Trophoblast cell (in vitro differentiated cells and primary cell): Measurements from ENCODE around the gene ITGB5.
A peak's percentile ranks its signal among the peaks of the same experiment; 100 is the strongest.

Experiments
- DNase-seq, 2 donors: peaks; one replicate each; pipeline ENCODE4 v3.0.0-alpha.2; 2016
- H2AFZ ChIP-seq: 2 replicates; pipeline ENCODE4 v1.6.1; 2013; ENCODE audit warnings: low read length, moderate library complexity, mild to moderate bottlenecking; ENCODE audit not compliant: insufficient read depth, poor library complexity
- H2AK5ac ChIP-seq: 2 replicates; pipeline ENCODE4 v1.6.1; 2013; ENCODE audit warnings: mild to moderate bottlenecking, low read length
- H2BK120ac ChIP-seq: 2 replicates; pipeline ENCODE4 v1.6.1; 2013; ENCODE audit warnings: low read length, mild to moderate bottlenecking, moderate library complexity; ENCODE audit not compliant: insufficient read depth, poor library complexity
- H2BK12ac ChIP-seq: 2 replicates; pipeline ENCODE4 v1.6.1; 2013; ENCODE audit warnings: mild to moderate bottlenecking, low read length, moderate library complexity
- H2BK5ac ChIP-seq: 2 replicates; pipeline ENCODE4 v1.6.1; 2013; ENCODE audit warnings: low read length, low read depth, moderate library complexity, mild to moderate bottlenecking; ENCODE audit not compliant: poor library complexity
- H3K14ac ChIP-seq: 2 replicates; pipeline ENCODE4 v1.6.1; 2013; ENCODE audit warnings: mild to moderate bottlenecking, low read length
- H3K18ac ChIP-seq: 2 replicates; pipeline ENCODE4 v1.6.1; 2013; ENCODE audit warnings: mild to moderate bottlenecking, low read length
- H3K23ac ChIP-seq: 2 replicates; pipeline ENCODE4 v1.6.1; 2013; ENCODE audit warnings: low read length
- H3K27ac ChIP-seq: 2 replicates; pipeline ENCODE4 v1.5.1; 2013; ENCODE audit warnings: low read depth, mild to moderate bottlenecking, inconsistent platforms, low read length, moderate library complexity
- H3K27me3 ChIP-seq: 2 replicates; pipeline ENCODE4 v1.6.1; 2013; ENCODE audit warnings: inconsistent platforms, mild to moderate bottlenecking, low read length, moderate library complexity; ENCODE audit not compliant: insufficient read depth
- H3K36me3 ChIP-seq, 2 experiments: 1 replicate in 1 of 2; 2 replicates in 1 of 2; pipeline ENCODE4 v1.6.1; 2013; ENCODE audit warnings: low read length in 2 of 2, mild to moderate bottlenecking in 2 of 2, moderate library complexity in 1 of 2; ENCODE audit not compliant: insufficient read depth in 2 of 2, control insufficient read depth in 1 of 2
- H3K4ac ChIP-seq: 2 replicates; pipeline ENCODE4 v1.6.1; 2013; ENCODE audit warnings: low read depth, mild to moderate bottlenecking, low read length, moderate library complexity
- H3K4me1 ChIP-seq, 2 experiments: 1 replicate in 1 of 2; 2 replicates in 1 of 2; pipeline ENCODE4 v1.6.1; 2013; ENCODE audit warnings: low read length in 2 of 2, mild to moderate bottlenecking in 2 of 2, moderate library complexity in 1 of 2; ENCODE audit not compliant: insufficient read depth in 2 of 2, control insufficient read depth in 1 of 2
- H3K4me2 ChIP-seq: 2 replicates; pipeline ENCODE4 v1.6.1; 2013; ENCODE audit warnings: inconsistent platforms, mild to moderate bottlenecking, low read length, moderate library complexity
- H3K4me3 ChIP-seq: 2 replicates; pipeline ENCODE4 v1.5.1; 2013; ENCODE audit warnings: mild to moderate bottlenecking, low read depth, low read length, inconsistent platforms
- H3K79me1 ChIP-seq: one replicate; pipeline ENCODE4 v1.6.1; 2013; ENCODE audit warnings: low read length
- H3K79me2 ChIP-seq: 2 replicates; pipeline ENCODE4 v1.6.1; 2013; ENCODE audit warnings: low read length, mild to moderate bottlenecking; ENCODE audit not compliant: control insufficient read depth, insufficient read depth, poor library complexity
- H3K9ac ChIP-seq: 2 replicates; pipeline ENCODE4 v1.6.1; 2013; ENCODE audit warnings: mild to moderate bottlenecking, low read length
- H3K9me3 ChIP-seq: 2 replicates; pipeline ENCODE4 v1.6.1; 2013; ENCODE audit warnings: low read depth, mild to moderate bottlenecking, control low read depth, inconsistent platforms, low read length; ENCODE audit not compliant: insufficient read depth
- H4K12ac ChIP-seq: 2 replicates; pipeline ENCODE4 v1.6.1; 2013; ENCODE audit warnings: low read depth, mild to moderate bottlenecking, low read length, moderate library complexity
- H4K8ac ChIP-seq: 2 replicates; pipeline ENCODE4 v1.6.1; 2013; ENCODE audit warnings: low read depth, mild to moderate bottlenecking, low read length, moderate library complexity
- H4K91ac ChIP-seq: one replicate; pipeline ENCODE4 v1.6.1; 2013; ENCODE audit warnings: low read depth, mild to moderate bottlenecking, low read length, moderate library complexity
- WGBS: extraction: QIAGEN DNeasy Blood & Tissue Kit; methylation state at CpG from one replicate; pipeline ENCODE4 v1.1.7; 2013; ENCODE audit warnings: missing lambda C conversion rate; ENCODE audit not compliant: insufficient read length, insufficient coverage; ENCODE audit errors: extremely low coverage; 5-methylcytosine and 5-hydroxymethylcytosine counted together

ITGB5 gene

GRCh38 chr3:124811436-124811835 lies 75.7 kb downstream of the ITGB5 start:
- Histone ChIP-seq H3K79me1 (peaks cover 2% of the 10 kb centered on the region), H3K18ac (no peak overlapping the region), H2AK5ac (no peak overlapping the region), H3K4me2 (no peak overlapping the region), H3K79me2 (no peaks in the 10 kb centered on the region), H3K4me3 (no peak overlapping the region), H2BK120ac (no peak overlapping the region), H3K4ac (no peak overlapping the region), H3K14ac (no peak overlapping the region), H2AFZ (no peak overlapping the region), H4K12ac (no peak overlapping the region), H3K27ac (no peak overlapping the region), H4K91ac (no peak overlapping the region), H2BK5ac (no peak overlapping the region), H3K36me3 (peaks cover 21 to 39% of the 10 kb centered on the region in 2 experiments), H3K4me1 (peaks cover 24 to 27% of the 10 kb centered on the region in 2 experiments), H3K9me3 (no peaks in the 10 kb centered on the region), H2BK12ac (no peak overlapping the region), H4K8ac (no peak overlapping the region), H3K23ac (no peak overlapping the region), H3K9ac (no peak overlapping the region), H3K27me3 (no peaks in the 10 kb centered on the region)
- no peak for DNase-seq
- no CpG with 5 or more reads among the region's 5 CpGs for WGBS

GRCh38 chr3:124810970-124811369 lies 76.2 kb downstream of the ITGB5 start:
- Histone ChIP-seq H2BK12ac (no peak overlapping the region), H4K12ac (no peak overlapping the region), H3K23ac (no peak overlapping the region), H3K79me2 (no peaks in the 10 kb centered on the region), H2AK5ac (no peak overlapping the region), H3K36me3 (peaks cover 18 to 35% of the 10 kb centered on the region in 2 experiments), H3K4me1 (peaks cover 24 to 27% of the 10 kb centered on the region in 2 experiments), H3K4ac (no peak overlapping the region), H3K27ac (no peak overlapping the region), H3K4me3 (no peak overlapping the region), H3K18ac (no peak overlapping the region), H4K8ac (no peak overlapping the region), H3K27me3 (no peaks in the 10 kb centered on the region), H2BK120ac (no peak overlapping the region), H3K79me1 (peaks cover 2% of the 10 kb centered on the region), H2AFZ (no peak overlapping the region), H3K4me2 (no peak overlapping the region), H3K9me3 (no peaks in the 10 kb centered on the region), H3K14ac (no peak overlapping the region), H3K9ac (no peak overlapping the region), H2BK5ac (no peak overlapping the region), H4K91ac (no peak overlapping the region)
- no CpG with 5 or more reads among the region's 4 CpGs for WGBS
- DNase-seq: no peak

GRCh38 chr3:124809039-124809438 lies 78.1 kb downstream of the ITGB5 start:
- no peak overlapping the region for H3K14ac ChIP-seq
- H2BK12ac ChIP-seq: no peak overlapping the region
- peaks cover 6 to 19% of the 10 kb centered on the region in 2 experiments for H3K36me3 ChIP-seq
- no peak overlapping the region for H4K12ac ChIP-seq
- H3K9me3 ChIP-seq: no peaks in the 10 kb centered on the region
- H4K8ac ChIP-seq: peak overlapping the region; percentile 39
- DNase-seq: no peak
- no peak overlapping the region for H3K4me2 ChIP-seq
- peak overlapping the region; percentile 11 for H3K18ac ChIP-seq
- no peak overlapping the region for H2BK120ac ChIP-seq
- H3K79me1 ChIP-seq: peaks cover 2% of the 10 kb centered on the region
- no peak overlapping the region for H3K4ac ChIP-seq
- H3K23ac ChIP-seq: no peak overlapping the region
- H3K9ac ChIP-seq: no peak overlapping the region
- H3K4me3 ChIP-seq: no peak overlapping the region
- peak overlapping the region; percentile 9 for H3K27ac ChIP-seq
- H3K79me2 ChIP-seq: no peaks in the 10 kb centered on the region
- WGBS: no CpG with 5 or more reads among the region's 3 CpGs
- peaks cover 24 to 27% of the 10 kb centered on the region in 2 experiments for H3K4me1 ChIP-seq
- no peak overlapping the region for H4K91ac ChIP-seq
- H2BK5ac ChIP-seq: no peak overlapping the region
- H2AK5ac ChIP-seq: no peak overlapping the region
- no peaks in the 10 kb centered on the region for H3K27me3 ChIP-seq
- no peak overlapping the region for H2AFZ ChIP-seq

GRCh38 chr3:124805671-124806070 lies 81.5 kb downstream of the ITGB5 start:
- H2AK5ac ChIP-seq: no peak overlapping the region
- H4K8ac ChIP-seq: no peak overlapping the region
- no peak overlapping the region for H2BK120ac ChIP-seq
- H3K4me2 ChIP-seq: no peak overlapping the region
- no peak overlapping the region for H3K4me3 ChIP-seq
- H2BK12ac ChIP-seq: no peak overlapping the region
- H3K9ac ChIP-seq: no peak overlapping the region
- no peak for DNase-seq
- H3K4me1 ChIP-seq: peaks cover 13 to 19% of the 10 kb centered on the region in 2 experiments
- no peak overlapping the region for H2AFZ ChIP-seq
- no peak overlapping the region for H3K23ac ChIP-seq
- H3K18ac ChIP-seq: no peak overlapping the region
- no peaks in the 10 kb centered on the region for H3K27me3 ChIP-seq
- H3K36me3 ChIP-seq: peaks cover 29 to 30% of the 10 kb centered on the region in 2 experiments
- H3K27ac ChIP-seq: no peak overlapping the region
- WGBS: 100% methylated on average over 1 of the region's 4 CpGs
- H3K79me2 ChIP-seq: no peaks in the 10 kb centered on the region
- no peak overlapping the region for H3K4ac ChIP-seq
- H3K14ac ChIP-seq: no peak overlapping the region
- H4K91ac ChIP-seq: no peak overlapping the region
- H4K12ac ChIP-seq: no peak overlapping the region
- H3K9me3 ChIP-seq: no peaks in the 10 kb centered on the region
- H2BK5ac ChIP-seq: no peak overlapping the region
- H3K79me1 ChIP-seq: no peaks in the 10 kb centered on the region
